Astrocyte (in vitro differentiated cells and primary cell): Measurements from ENCODE around the gene POU4F1. TPM values are rescaled to one million over a fixed set of nuclear protein-coding genes. Genes with fewer than 3 reads are reported as not detected.

ENCODE experiments used
- DNase-seq: peaks from one replicate; pipeline ENCODE4 v3.0.0-alpha.2; 2010; ENCODE audit warnings: low read depth
- FAIRE-seq: peaks from 2 replicates; lab custom pipeline; 2011; peaks lifted over from hg19 to GRCh38; lab: Jason Lieb, UNC
- H2AFZ ChIP-seq: 2 replicates; pipeline ENCODE4 v1.6.0; 2012; ENCODE audit warnings: low read depth, low read length, inconsistent platforms
- H3K27ac ChIP-seq: 2 replicates; pipeline ENCODE4 v1.5.1; 2011; ENCODE audit warnings: low read depth, low read length, inconsistent platforms
- H3K27me3 ChIP-seq: 2 replicates; pipeline ENCODE4 v1.6.0; 2011; ENCODE audit warnings: low read length, inconsistent platforms; ENCODE audit not compliant: insufficient read depth
- H3K36me3 ChIP-seq: 2 replicates; pipeline ENCODE4 v1.5.1; 2011; ENCODE audit warnings: low read length, inconsistent platforms; ENCODE audit not compliant: insufficient read depth
- H3K4me1 ChIP-seq: 2 replicates; pipeline ENCODE4 v1.5.1; 2011; ENCODE audit warnings: low read length, inconsistent platforms; ENCODE audit not compliant: insufficient read depth
- H3K4me2 ChIP-seq: 2 replicates; pipeline ENCODE4 v1.6.0; 2012; ENCODE audit warnings: low read length, inconsistent platforms
- H3K4me3 ChIP-seq: 2 replicates; pipeline ENCODE4 v1.5.1; 2011; ENCODE audit warnings: low read depth, mild to moderate bottlenecking, low read length, inconsistent platforms; ENCODE audit not compliant: insufficient read depth
- H3K79me2 ChIP-seq: 2 replicates; pipeline ENCODE4 v1.6.0; 2012; ENCODE audit warnings: mild to moderate bottlenecking, low read length, inconsistent platforms; ENCODE audit not compliant: insufficient read depth
- H3K9ac ChIP-seq: 2 replicates; pipeline ENCODE4 v1.6.0; 2012; ENCODE audit warnings: mild to moderate bottlenecking, low read length, inconsistent platforms
- H3K9me3 ChIP-seq: 2 replicates; pipeline ENCODE4 v1.5.1; 2012; ENCODE audit warnings: low read depth, mild to moderate bottlenecking, low read length, inconsistent platforms; ENCODE audit not compliant: insufficient read depth
- H4K20me1 ChIP-seq: 2 replicates; pipeline ENCODE4 v1.6.0; 2012; ENCODE audit warnings: low read length, inconsistent platforms; ENCODE audit not compliant: insufficient read depth
- H3K27ac Mint-ChIP-seq: one replicate; pipeline ENCODE4 v1.8.0; 2021; ENCODE audit warnings: mild to moderate bottlenecking, mixed read lengths; ENCODE audit not compliant: unreplicated experiment
- H3K27me3 Mint-ChIP-seq: one replicate; pipeline ENCODE4 v1.8.0; 2021; ENCODE audit warnings: low read depth, mixed read lengths; ENCODE audit not compliant: unreplicated experiment
- H3K36me3 Mint-ChIP-seq: one replicate; pipeline ENCODE4 v1.8.0; 2021; ENCODE audit warnings: low read depth, mixed read lengths; ENCODE audit not compliant: unreplicated experiment
- H3K4me1 Mint-ChIP-seq: one replicate; pipeline ENCODE4 v1.8.0; 2021; ENCODE audit warnings: low read depth, mixed read lengths; ENCODE audit not compliant: unreplicated experiment
- H3K4me3 Mint-ChIP-seq: one replicate; pipeline ENCODE4 v1.8.0; 2021; ENCODE audit warnings: mild to moderate bottlenecking, moderate library complexity, mixed read lengths; ENCODE audit not compliant: unreplicated experiment
- H3K9me3 Mint-ChIP-seq: one replicate; pipeline ENCODE4 v1.8.0; 2021; ENCODE audit warnings: mild to moderate bottlenecking, mixed read lengths; ENCODE audit not compliant: unreplicated experiment
- CTCF ChIP-seq: IDR thresholded peaks from 2 replicates; pipeline ENCODE4 v1.5.1; 2011; ENCODE audit warnings: low read depth, mild to moderate bottlenecking, inconsistent platforms, low read length, moderate library complexity; ENCODE audit not compliant: insufficient read depth
- EZH2 ChIP-seq: IDR thresholded peaks from 2 replicates; pipeline ENCODE4 v1.6.1; 2012; ENCODE audit warnings: mild to moderate bottlenecking, low read length, inconsistent platforms; ENCODE audit not compliant: insufficient read depth
- total RNA-seq: library from RNA; stranded (reverse); gene quantifications from 2 replicates; pipeline ENCODE4 v1.2.1, GENCODE V29; 2021

POU4F1 gene
- total RNA-seq, 1 donor from 2014 or later, result not detected

- H3K4me3 ChIP-seq, result no peak overlapping the region
- H3K27me3 ChIP-seq, result peaks cover 73% of the 10 kb centered on the region
- Mint-ChIP-seq H3K36me3 (no peaks in the 10 kb centered on the region), H3K4me1 (peaks cover 6% of the 10 kb centered on the region), H3K9me3 (no peaks in the 10 kb centered on the region), H3K4me3 (no peak overlapping the region), H3K27ac (no peak overlapping the region), H3K27me3 (peaks cover 80% of the 10 kb centered on the region)
- H3K9me3 ChIP-seq, result peaks cover 3% of the 10 kb centered on the region
- H3K4me1 ChIP-seq, result peaks cover 3% of the 10 kb centered on the region
- no peak overlapping the region for H3K4me2 ChIP-seq
- H3K36me3 ChIP-seq, result no peaks in the 10 kb centered on the region
- H2AFZ ChIP-seq, result no peak overlapping the region
- FAIRE-seq, result no peak
- H3K79me2 ChIP-seq, result no peaks in the 10 kb centered on the region
- TF ChIP-seq CTCF (no peak), EZH2 (no peak)
- DNase-seq, result no peak
- H3K9ac ChIP-seq, result no peak overlapping the region
- H4K20me1 ChIP-seq, result no peaks in the 10 kb centered on the region
- no peak overlapping the region for H3K27ac ChIP-seq
These were observed 9.5 kb downstream of the POU4F1 start for GRCh38 chr13:78593652-78594455.

- FAIRE-seq (no peak), DNase-seq (no peak)
- Histone ChIP-seq H3K36me3 (no peaks in the 10 kb centered on the region), H3K79me2 (no peaks in the 10 kb centered on the region), H2AFZ (no peak overlapping the region), H3K9ac (no peak overlapping the region), H3K4me3 (no peak overlapping the region), H3K4me2 (no peak overlapping the region), H3K4me1 (peaks cover 3% of the 10 kb centered on the region), H4K20me1 (no peaks in the 10 kb centered on the region), H3K27me3 (peaks cover 69% of the 10 kb centered on the region), H3K27ac (no peak overlapping the region), H3K9me3 (peaks cover 3% of the 10 kb centered on the region)
- TF ChIP-seq CTCF, result no peak
- no peak for TF ChIP-seq EZH2
- Mint-ChIP-seq H3K9me3 (no peaks in the 10 kb centered on the region), H3K4me3 (no peak overlapping the region), H3K36me3 (no peaks in the 10 kb centered on the region), H3K27ac (no peak overlapping the region), H3K27me3 (peaks cover 78% of the 10 kb centered on the region), H3K4me1 (peaks cover 6% of the 10 kb centered on the region)
These were observed 10.2 kb downstream of the POU4F1 start for GRCh38 chr13:78593129-78593528.

- no peak overlapping the region for H3K9ac ChIP-seq
- H3K36me3 ChIP-seq, result no peaks in the 10 kb centered on the region
- no peak for TF ChIP-seq CTCF
- H3K27me3 Mint-ChIP-seq, result peaks cover 80% of the 10 kb centered on the region
- H3K27ac Mint-ChIP-seq, result no peak overlapping the region
- no peak overlapping the region for H2AFZ ChIP-seq
- H4K20me1 ChIP-seq, result no peaks in the 10 kb centered on the region
- H3K9me3 ChIP-seq, result peaks cover 3% of the 10 kb centered on the region
- FAIRE-seq, result no peak
- no peak overlapping the region for H3K27ac ChIP-seq
- no peak overlapping the region for H3K4me2 ChIP-seq
- peaks cover 6% of the 10 kb centered on the region for H3K4me1 Mint-ChIP-seq
- H3K4me1 ChIP-seq, result peaks cover 3% of the 10 kb centered on the region
- H3K79me2 ChIP-seq, result no peaks in the 10 kb centered on the region
- no peak for DNase-seq
- no peaks in the 10 kb centered on the region for H3K36me3 Mint-ChIP-seq
- peaks cover 69% of the 10 kb centered on the region for H3K27me3 ChIP-seq
- H3K4me3 ChIP-seq, result no peak overlapping the region
- H3K4me3 Mint-ChIP-seq, result no peak overlapping the region
- peaks cover under 1% of the 10 kb centered on the region for H3K9me3 Mint-ChIP-seq
These were observed 10.8 kb downstream of the POU4F1 start for GRCh38 chr13:78592584-78592983.
